Epidermal melanocyte (primary cell): ENCODE data around the gene CD19.

ENCODE experiments used
- DNase-seq: peaks from one replicate; pipeline ENCODE4 v3.0.0; 2011; ENCODE audit warnings: low spot score; ENCODE audit not compliant: insufficient read length

Gene CD19

DNA sequence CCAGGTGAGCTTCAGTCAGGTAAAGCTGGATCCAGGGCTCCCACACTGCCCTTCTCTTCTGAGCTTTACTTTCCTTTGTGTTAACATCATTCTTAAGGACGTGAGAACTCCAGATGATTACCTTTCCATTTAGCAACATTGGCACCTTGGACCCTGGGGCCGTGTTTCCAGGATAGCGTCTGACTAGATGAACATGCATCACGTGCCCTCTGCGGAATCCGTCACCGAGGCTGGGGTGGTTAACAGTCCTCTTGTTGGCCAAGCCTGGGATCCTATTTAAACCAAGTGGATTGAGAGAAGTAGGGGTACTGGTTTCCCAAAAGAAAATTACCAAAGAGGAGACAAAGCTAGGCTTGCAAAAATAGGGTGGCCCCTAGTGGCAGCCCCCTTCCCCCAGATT is 49.2 kb downstream of the CD19 start:
- DNase-seq = no peak

- no peak for DNase-seq
Measured at GRCh38 chr16:28981517-28981916, 49.7 kb downstream of the CD19 start.

DNA sequence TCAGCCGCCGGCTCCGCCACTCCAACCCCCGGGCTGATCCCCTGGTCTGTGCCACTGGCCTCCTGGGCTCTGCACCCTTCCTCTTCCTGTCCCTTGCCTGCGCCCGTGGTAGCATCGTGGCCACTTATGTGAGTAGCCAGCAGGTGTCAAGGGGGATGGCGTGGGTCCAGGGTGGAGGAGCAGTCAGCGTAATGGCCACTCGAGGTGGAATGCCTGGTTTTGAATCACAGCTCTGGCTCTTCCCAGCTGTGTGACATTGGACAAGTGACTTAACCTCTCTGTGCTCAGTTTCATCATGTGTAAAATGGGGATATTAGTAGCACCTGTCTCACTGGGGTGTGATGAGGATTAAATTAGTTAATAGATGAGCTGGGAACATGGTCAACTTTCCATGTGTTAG is 50.6 kb downstream of the CD19 start:
- no peak for DNase-seq

DNA sequence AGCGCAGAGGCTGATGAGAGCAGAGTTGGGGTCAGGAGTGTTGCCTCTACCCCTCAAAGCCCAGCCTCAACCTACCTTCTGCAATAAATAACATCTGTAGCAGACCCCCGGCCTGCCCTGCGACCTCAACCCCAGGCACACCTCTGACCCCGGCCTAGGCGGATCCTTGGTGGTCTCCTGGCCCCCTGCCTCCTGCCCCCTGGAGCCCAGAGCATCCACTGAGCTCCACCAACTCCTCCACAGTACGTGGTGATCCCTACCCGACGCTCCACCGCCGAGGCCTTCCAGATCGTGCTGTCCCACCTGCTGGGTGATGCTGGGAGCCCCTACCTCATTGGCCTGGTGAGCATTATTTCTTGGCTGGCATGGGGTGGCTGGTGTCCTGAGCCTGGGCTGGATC is 51.2 kb downstream of the CD19 start:
- no peak for DNase-seq

DNA sequence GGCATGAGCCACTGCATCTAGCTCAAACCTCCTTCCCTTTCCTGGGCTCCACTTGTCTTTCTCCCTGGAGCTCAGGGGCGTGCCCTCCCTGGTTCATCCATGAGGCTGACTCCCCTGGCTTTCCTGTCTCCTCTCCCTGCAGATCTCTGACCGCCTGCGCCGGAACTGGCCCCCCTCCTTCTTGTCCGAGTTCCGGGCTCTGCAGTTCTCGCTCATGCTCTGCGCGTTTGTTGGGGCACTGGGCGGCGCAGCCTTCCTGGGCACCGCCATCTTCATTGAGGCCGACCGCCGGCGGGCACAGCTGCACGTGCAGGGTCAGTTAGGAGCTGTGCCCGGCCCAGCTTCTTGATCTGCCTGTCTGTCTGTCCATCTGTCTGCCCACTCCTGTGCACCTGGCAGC is 51.9 kb downstream of the CD19 start:
- no peak for DNase-seq

GRCh38 chr16:28984091-28984490 is 52.3 kb downstream of the CD19 start:
- no peak for DNase-seq

- no peak for DNase-seq
Measured at GRCh38 chr16:28984619-28985135, 52.9 kb downstream of the CD19 start, which contains the start of gene LAT. Gene LAT (plus strand): TSS chr16:28985052. CDS start chr16:28985418, 366 bp downstream.

DNA sequence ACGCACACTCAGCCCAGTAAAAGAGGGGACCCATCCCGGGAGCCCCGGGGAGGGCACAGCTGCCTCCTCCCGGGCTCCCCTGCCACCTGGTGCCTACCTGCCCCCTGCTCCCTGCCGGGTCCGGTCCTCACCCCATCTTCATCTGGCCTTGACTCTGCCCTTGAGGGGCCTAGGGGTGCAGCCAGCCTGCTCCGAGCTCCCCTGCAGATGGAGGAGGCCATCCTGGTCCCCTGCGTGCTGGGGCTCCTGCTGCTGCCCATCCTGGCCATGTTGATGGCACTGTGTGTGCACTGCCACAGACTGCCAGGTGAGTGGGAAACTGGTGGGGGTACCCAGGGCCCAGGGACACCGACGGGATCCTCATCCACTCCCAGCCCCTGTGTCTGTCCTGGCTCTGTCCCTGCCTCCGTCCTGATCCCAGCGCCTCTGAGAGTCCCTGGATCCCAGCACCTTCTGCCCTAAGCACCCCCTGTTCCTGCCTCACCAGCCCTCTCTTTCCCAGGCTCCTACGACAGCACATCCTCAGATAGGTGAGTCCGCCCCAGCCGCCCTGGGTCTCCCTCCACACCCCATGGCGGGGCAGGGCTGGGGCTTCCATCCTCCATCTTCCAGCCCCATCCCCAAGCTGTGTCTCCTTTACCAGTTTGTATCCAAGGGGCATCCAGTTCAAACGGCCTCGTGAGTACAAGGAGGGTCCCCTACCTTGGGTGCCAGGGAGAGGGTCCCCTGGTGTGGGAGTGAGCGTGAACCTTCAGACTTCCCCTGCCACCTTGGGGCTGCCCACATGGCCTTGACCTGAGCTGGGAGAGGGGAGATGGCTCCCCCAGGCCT is 53.7 kb downstream of the CD19 start:
- no peak for DNase-seq

DNA sequence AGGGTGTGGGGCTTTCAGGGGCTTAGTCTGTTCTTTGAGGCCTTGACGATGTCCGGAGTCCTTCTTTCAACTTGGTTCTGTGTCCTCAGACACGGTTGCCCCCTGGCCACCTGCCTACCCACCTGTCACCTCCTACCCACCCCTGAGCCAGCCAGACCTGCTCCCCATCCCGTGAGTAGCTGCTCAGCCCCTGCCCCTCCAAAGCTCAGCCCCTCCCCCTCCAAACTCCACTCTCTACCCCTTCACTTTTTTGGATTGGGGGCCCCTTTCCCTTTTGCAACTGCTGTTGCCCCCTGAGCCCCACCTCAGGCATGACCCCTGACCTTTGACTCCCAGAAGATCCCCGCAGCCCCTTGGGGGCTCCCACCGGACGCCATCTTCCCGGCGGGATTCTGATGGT is 54.3 kb downstream of the CD19 start:
- DNase-seq = no peak

DNA sequence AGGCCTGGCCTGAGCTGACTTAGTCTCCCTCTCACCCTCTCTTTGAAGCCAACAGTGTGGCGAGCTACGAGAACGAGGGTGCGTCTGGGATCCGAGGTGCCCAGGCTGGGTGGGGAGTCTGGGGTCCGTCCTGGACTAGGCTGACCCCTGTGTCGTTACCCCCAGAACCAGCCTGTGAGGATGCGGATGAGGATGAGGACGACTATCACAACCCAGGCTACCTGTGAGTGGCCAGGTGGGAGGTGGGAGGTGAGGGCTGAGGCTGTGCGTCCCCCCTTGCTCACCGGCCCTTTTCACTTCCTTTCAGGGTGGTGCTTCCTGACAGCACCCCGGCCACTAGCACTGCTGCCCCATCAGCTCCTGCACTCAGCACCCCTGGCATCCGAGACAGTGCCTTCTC is 54.7 kb downstream of the CD19 start:
- DNase-seq = no peak

DNA sequence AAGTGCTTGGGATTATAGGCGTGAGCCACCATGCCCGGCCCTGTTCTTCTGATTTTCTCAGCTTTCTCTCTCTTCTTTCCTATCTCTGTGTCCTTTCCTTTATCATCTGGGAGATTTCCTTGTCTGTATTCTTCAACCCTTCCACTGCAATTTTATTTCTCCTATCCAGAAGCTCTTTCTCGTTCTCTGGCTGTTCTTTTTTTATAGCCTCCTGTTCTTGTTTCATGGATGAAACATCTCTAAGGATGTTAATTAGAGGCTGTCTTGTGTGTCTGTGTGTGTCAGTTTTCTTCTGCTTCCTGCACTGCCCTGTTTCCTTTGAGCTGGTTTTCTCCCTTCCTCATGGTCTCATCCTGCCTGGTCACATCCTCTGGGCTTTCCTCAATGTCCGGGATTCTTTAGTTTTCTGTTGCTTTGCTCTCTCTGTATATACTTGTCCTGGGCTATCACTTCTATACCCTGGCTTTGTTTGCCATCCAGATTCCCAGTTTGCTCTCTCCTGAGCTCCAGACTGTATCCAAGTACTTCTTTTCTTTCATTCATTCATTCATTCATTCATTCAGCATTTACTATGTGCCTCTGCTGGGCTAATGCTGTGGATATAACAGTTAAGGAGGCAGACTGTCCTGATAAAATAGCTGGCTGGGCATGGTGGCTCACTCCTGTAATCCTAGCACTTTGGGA is 55.5 kb downstream of the CD19 start:
- no peak for DNase-seq
